Fibroblast of skin of back (primary cell): Measurements from ENCODE around the gene CYB561D2.

Experiments
- DNase-seq: peaks from one replicate; pipeline ENCODE4 v3.0.0-alpha.2; 2013

The CYB561D2 gene

GRCh38 chr3:50323614-50324199 is 27.0 kb upstream of the CYB561D2 start:
- DNase-seq, result no peak

- DNase-seq, result peak; percentile 73
Observed at GRCh38 chr3:50324351-50325112, 26.1 kb upstream of the CYB561D2 start.

GRCh38 chr3:50325113-50325480 is 25.6 kb upstream of the CYB561D2 start:
- no peak for DNase-seq

GRCh38 chr3:50325497-50326181 is 25.0 kb upstream of the CYB561D2 start:
- no peak for DNase-seq

- DNase-seq, result no peak
Observed at GRCh38 chr3:50326182-50326541, 24.5 kb upstream of the CYB561D2 start.

- DNase-seq, result no peak
Observed at GRCh38 chr3:50327129-50327528, 23.5 kb upstream of the CYB561D2 start.

- peak; percentile 96 for DNase-seq
Observed at GRCh38 chr3:50327943-50328691, 22.5 kb upstream of the CYB561D2 start, which contains the start of gene TUSC2. TUSC2 (minus strand) TSS chr3:50328223; CDS start chr3:50328099, 124 bp downstream.

- DNase-seq, result no peak
Observed at GRCh38 chr3:50330330-50330729, 20.3 kb upstream of the CYB561D2 start.

GRCh38 chr3:50331364-50331907 is 19.2 kb upstream of the CYB561D2 start:
- DNase-seq, result no peak

GRCh38 chr3:50333744-50334328 is 16.8 kb upstream of the CYB561D2 start:
- peak; percentile 50 for DNase-seq

- DNase-seq, result no peak
Observed at GRCh38 chr3:50334339-50335075, 16.2 kb upstream of the CYB561D2 start.

- peak; percentile 32 for DNase-seq
Observed at GRCh38 chr3:50336452-50337174, 14.0 kb upstream of the CYB561D2 start.

GRCh38 chr3:50337175-50337861 is 13.3 kb upstream of the CYB561D2 start:
- DNase-seq, result peak; percentile 99

GRCh38 chr3:50338965-50339364 is 11.7 kb upstream of the CYB561D2 start:
- DNase-seq, result no peak

GRCh38 chr3:50339485-50340146 is 11.0 kb upstream of the CYB561D2 start:
- peak; percentile 73 for DNase-seq

- DNase-seq, result no peak
Observed at GRCh38 chr3:50340147-50340447, 10.6 kb upstream of the CYB561D2 start.

- peak; percentile 67 for DNase-seq
Observed at GRCh38 chr3:50340448-50341329, 10.0 kb upstream of the CYB561D2 start, which contains the start of gene RASSF1. RASSF1 (minus strand) TSS chr3:50340836; CDS start chr3:50340805, 31 bp downstream.

- no peak for DNase-seq
Observed at GRCh38 chr3:50341537-50341936, 9.1 kb upstream of the CYB561D2 start.
